ENCODE data around the gene GET3. TPM values are rescaled to one million over a fixed set of nuclear protein-coding genes. Genes with fewer than 3 reads are reported as not detected.

The GET3 gene
- total RNA-seq, 3 donors from 2014 or later, result 50.8 to 64.6 (median 62.6) TPM

DNA sequence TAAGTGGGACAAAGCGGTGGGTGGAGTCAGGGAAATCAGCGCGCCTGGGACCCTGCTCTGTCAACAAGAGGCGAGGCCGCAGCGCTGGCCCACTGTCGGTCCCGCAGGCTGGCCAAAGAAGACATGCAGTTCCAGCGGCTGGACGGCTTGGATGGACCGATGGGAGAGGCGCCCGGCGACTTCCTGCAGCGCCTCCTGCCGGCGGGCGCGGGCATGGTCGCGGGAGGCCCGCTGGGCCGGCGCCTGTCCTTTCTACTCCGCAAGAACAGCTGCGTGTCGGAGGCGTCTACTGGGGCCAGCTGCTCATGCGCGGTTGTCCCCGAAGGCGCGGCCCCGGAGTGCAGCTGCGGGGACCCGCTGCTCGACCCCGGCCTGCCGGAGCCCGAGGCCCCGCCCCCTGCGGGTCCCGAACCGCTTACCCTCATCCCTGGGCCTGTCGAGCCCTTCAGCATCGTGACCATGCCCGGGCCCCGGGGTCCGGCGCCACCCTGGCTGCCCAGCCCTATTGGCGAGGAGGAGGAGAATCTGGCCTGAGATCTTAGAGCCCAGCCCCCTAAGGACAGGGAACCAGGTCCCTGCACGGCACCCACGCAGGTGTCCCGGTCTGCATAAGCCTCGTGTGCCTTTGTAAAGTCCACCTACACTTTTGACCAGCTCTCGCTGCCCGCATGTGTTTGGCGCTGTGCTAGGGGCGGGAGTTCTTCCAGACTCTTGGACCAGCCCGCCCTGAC, 20.4 kb downstream of the GET3 start:
- no peaks in the 10 kb centered on the region for H3K9me3 ChIP-seq
- TF ChIP-seq POLR2AphosphoS5 (IDR thresholded peaks at IDR 0.05), result no peak
- TF ChIP-seq, protein P1, sequence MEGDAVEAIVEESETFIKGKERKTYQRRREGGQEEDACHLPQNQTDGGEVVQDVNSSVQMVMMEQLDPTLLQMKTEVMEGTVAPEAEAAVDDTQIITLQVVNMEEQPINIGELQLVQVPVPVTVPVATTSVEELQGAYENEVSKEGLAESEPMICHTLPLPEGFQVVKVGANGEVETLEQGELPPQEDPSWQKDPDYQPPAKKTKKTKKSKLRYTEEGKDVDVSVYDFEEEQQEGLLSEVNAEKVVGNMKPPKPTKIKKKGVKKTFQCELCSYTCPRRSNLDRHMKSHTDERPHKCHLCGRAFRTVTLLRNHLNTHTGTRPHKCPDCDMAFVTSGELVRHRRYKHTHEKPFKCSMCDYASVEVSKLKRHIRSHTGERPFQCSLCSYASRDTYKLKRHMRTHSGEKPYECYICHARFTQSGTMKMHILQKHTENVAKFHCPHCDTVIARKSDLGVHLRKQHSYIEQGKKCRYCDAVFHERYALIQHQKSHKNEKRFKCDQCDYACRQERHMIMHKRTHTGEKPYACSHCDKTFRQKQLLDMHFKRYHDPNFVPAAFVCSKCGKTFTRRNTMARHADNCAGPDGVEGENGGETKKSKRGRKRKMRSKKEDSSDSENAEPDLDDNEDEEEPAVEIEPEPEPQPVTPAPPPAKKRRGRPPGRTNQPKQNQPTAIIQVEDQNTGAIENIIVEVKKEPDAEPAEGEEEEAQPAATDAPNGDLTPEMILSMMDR (IDR thresholded peaks at IDR 0.05), result peak; percentile 67 to 88 (median 82)
- H3K4me3 ChIP-seq, result peak overlapping the region; percentile 27 to 63 (median 48)
- peak overlapping the region; percentile 8 to 25 for H3K27ac ChIP-seq
- peak in 1 of 2 donors; percentile 67 for DNase-seq (ENCODE audit: low spot score in 2 of 2)
- H3K36me3 ChIP-seq, result no peaks in the 10 kb centered on the region
- peaks cover 0 to 8% of the 10 kb centered on the region in 2 donors for H3K27me3 ChIP-seq
- no peaks in the 10 kb centered on the region for H3K4me1 ChIP-seq
- intact Hi-C loops (cut with DNase I; ENCODE audit: low total_unique reads), result no loop called here

- Histone ChIP-seq H3K9me3 (no peaks in the 10 kb centered on the region), H3K27me3 (no peaks in the 10 kb centered on the region), H3K36me3 (no peaks in the 10 kb centered on the region), H3K4me1 (no peaks in the 10 kb centered on the region), H3K4me3 (no peak overlapping the region), H3K27ac (no peak overlapping the region)
- intact Hi-C loops (cut with DNase I; ENCODE audit: low total_unique reads), result loop anchor here (10.0 kb wide), 1 partner anchor 85 kb away; no protein-coding TSS in a partner anchor
- DNase-seq (ENCODE audit: low spot score in 2 of 2), result no peak
- TF ChIP-seq POLR2A (IDR thresholded peaks at IDR 0.05) (no peak), POLR2AphosphoS5 (IDR thresholded peaks at IDR 0.05) (no peak)
- TF ChIP-seq, protein P1 (IDR thresholded peaks at IDR 0.05), result no peak
These were observed 22.4 kb downstream of the GET3 start for GRCh38 chr19:12759686-12760085.

DNA sequence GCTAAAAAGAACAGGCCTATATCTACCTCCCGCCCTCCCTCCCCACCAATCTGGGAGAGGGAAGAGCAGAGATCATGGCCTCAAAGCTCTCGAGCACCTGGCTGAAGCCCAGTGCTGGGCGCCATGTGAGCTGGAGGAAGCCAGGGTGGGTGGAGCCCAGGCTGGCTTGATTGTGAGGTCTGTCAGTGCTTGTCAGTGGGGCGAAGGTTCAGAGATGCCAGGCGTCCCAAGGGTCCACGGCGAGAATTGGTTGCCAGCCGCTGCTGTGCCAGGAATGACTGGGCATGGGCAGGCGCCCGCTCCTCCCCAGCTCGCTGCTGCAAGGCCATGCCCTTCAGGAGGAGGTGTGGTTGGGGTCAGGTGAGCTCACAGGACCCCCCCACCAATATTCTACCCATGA, 25.8 kb downstream of the GET3 start:
- Histone ChIP-seq H3K27ac (no peak overlapping the region), H3K9me3 (no peaks in the 10 kb centered on the region), H3K4me3 (no peak overlapping the region), H3K36me3 (no peaks in the 10 kb centered on the region), H3K27me3 (no peaks in the 10 kb centered on the region), H3K4me1 (no peaks in the 10 kb centered on the region)
- no peak for DNase-seq (ENCODE audit: low spot score in 2 of 2)
- intact Hi-C loops (cut with DNase I; ENCODE audit: low total_unique reads), result loop anchor here (10.0 kb wide), 1 partner anchor 82 kb away; no protein-coding TSS in a partner anchor
- TF ChIP-seq POLR2A (IDR thresholded peaks at IDR 0.05) (no peak), POLR2AphosphoS5 (IDR thresholded peaks at IDR 0.05) (no peak)
- TF ChIP-seq, protein P1 (IDR thresholded peaks at IDR 0.05), result no peak

DNA sequence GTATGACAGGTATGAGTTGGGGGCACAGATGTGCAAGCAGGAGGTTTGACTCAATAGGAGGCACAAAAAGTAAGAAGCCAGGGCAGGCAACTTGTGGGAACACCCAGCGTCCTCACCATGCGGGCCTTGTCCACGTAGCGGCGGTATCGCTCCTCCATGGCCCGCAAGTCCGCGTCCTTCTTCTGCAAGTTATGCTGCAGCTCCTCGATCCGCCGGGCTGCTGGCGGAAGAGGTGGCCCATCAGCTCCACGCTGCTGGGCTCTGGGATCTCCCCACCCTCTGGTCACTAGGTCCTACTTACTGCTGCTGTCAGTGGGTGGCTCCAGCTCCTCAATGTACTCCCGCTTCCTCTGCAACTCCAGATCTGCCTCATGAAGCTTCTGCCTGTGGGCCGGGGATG, 27.4 kb downstream of the GET3 start:
- no peak for DNase-seq (ENCODE audit: low spot score in 2 of 2)
- H3K27me3 ChIP-seq, result no peaks in the 10 kb centered on the region
- H3K9me3 ChIP-seq, result no peaks in the 10 kb centered on the region
- H3K27ac ChIP-seq, result no peak overlapping the region
- H3K4me3 ChIP-seq, result no peak overlapping the region
- H3K36me3 ChIP-seq, result no peaks in the 10 kb centered on the region
- H3K4me1 ChIP-seq, result no peaks in the 10 kb centered on the region
- TF ChIP-seq, protein P1 (IDR thresholded peaks at IDR 0.05), result no peak
- no peak for TF ChIP-seq POLR2AphosphoS5 (IDR thresholded peaks at IDR 0.05)
- TF ChIP-seq POLR2A (IDR thresholded peaks at IDR 0.05), result no peak
- intact Hi-C loops (cut with DNase I; ENCODE audit: low total_unique reads), result loop anchor here (5.0 to 10.0 kb wide), 2 partner anchors 43 to 80 kb away; partner anchors contain the start of gene RNASEH2A

- Histone ChIP-seq H3K9me3 (no peaks in the 10 kb centered on the region), H3K27ac (peak overlapping the region; percentile 15 to 49), H3K27me3 (no peaks in the 10 kb centered on the region), H3K4me3 (peak overlapping the region; percentile 26 to 64 (median 49)), H3K36me3 (no peaks in the 10 kb centered on the region), H3K4me1 (no peaks in the 10 kb centered on the region)
- peak in 1 of 3 donors; percentile 59 for TF ChIP-seq POLR2AphosphoS5 (IDR thresholded peaks at IDR 0.05)
- no peak for TF ChIP-seq POLR2A (IDR thresholded peaks at IDR 0.05)
- TF ChIP-seq, protein P1 (IDR thresholded peaks at IDR 0.05), result peak; percentile 73 to 93 (median 91)
- peak; percentile 77 to 79 for DNase-seq (ENCODE audit: low spot score in 2 of 2)
- intact Hi-C loops (cut with DNase I; ENCODE audit: low total_unique reads), result loop anchor here (5.0 to 10.0 kb wide), 2 partner anchors 41 to 79 kb away; partner anchors contain the start of gene RNASEH2A
These were observed 28.8 kb downstream of the GET3 start for GRCh38 chr19:12766051-12766521.
